Activated T-helper 1 cell treated with anti-CD3 and anti-CD28 coated beads, Interleukin-12 subunit alpha, Interleukin-12 subunit beta, Interleukin-2, Interleukin-4 antibody, amounts not matched to agents 30 ng/mL and 10 ng/mL and 1 ng/mL, durations not matched to agents 14 hours and 24 hours and 36 hours (primary cell): Measurements from ENCODE around the gene MED13. TPM values are rescaled to one million over a fixed set of nuclear protein-coding genes. Genes with fewer than 3 reads are reported as not detected.
"Not testable (repeated sequence)": the region's sequence is repeated elsewhere in the genome, so short reads cannot be mapped to it uniquely, and the experiment has no call there.

Source experiments
- DNase-seq: peaks from one replicate; pipeline ENCODE4 v3.0.0; 2021; ENCODE audit warnings: low spot score
- H3K27ac Mint-ChIP-seq: one replicate; pipeline ENCODE4 v1.8.0; 2021; ENCODE audit warnings: mild to moderate bottlenecking, mixed read lengths
- H3K27me3 Mint-ChIP-seq: one replicate; pipeline ENCODE4 v1.8.0; 2022; ENCODE audit warnings: mild to moderate bottlenecking, moderate library complexity, mixed read lengths; ENCODE audit not compliant: insufficient read depth
- H3K36me3 Mint-ChIP-seq: one replicate; pipeline ENCODE4 v1.8.0; 2021; ENCODE audit warnings: low read depth, mixed read lengths
- H3K4me1 Mint-ChIP-seq: one replicate; pipeline ENCODE4 v1.8.0; 2021; ENCODE audit warnings: low read depth, mixed read lengths
- H3K4me3 Mint-ChIP-seq: one replicate; pipeline ENCODE4 v1.8.0; 2021; ENCODE audit warnings: mild to moderate bottlenecking, moderate library complexity, mixed read lengths
- H3K9me3 Mint-ChIP-seq: one replicate; pipeline ENCODE4 v1.8.0; 2021; ENCODE audit warnings: mixed read lengths
- intact Hi-C: fragments of 100-400 bp; cut with micrococcal nuclease; formaldehyde crosslinking; loops from one replicate; pipeline ENCODE4 v1.15.1; 2024
- total RNA-seq: library from RNA; stranded (reverse); gene quantifications from 2 replicates; pipeline ENCODE4 v1.2.3, GENCODE V29; 2022

MED13 gene
- total RNA-seq, 1 donor from 2014 or later: 69.2 TPM

DNA sequence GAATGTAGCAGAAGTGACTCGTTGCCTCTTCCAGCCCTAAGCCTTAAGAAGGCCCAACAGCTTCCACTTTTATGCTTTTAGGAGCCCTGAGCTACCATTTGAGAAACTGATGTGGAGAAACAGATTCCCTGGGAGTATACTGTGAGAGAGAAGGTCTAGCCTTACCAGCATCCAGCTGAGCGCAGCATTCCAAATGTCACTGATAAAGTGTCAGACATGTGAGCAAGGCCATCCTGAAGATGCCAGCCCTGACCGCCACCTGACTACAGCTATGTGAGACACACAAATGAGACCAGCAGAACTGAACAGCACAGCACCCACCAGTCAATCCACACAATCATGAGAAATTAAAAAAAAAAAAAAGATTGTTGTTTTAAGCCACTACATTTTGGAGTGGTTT, 18.6 kb upstream of the MED13 start:
- intact Hi-C loops: no loop called here
- Mint-ChIP-seq H3K27ac (no peak overlapping the region), H3K27me3 (peaks cover 3% of the 10 kb centered on the region), H3K9me3 (no peaks in the 10 kb centered on the region), H3K4me3 (no peak overlapping the region), H3K4me1 (peaks cover 12% of the 10 kb centered on the region), H3K36me3 (no peaks in the 10 kb centered on the region)
- DNase-seq: no peak

DNA sequence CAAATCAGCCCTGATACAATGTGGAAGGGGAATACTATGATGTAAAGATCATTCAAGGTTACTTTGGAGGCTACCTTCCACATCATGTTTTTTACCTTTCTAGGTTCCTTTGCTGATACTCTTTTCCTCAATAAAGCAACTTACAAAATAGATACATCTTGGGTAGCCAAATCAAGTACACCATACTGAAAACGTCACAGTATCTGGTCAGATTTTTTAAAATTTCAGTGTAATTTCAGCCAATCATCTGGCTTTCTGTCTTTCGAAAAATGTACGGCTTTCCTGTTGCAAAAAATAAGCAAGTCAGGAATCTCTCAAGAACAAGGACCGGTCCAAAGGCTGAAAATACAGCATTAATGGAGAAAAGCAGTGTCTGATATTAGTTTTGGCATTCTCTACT, 15.6 kb upstream of the MED13 start:
- H3K27ac Mint-ChIP-seq: no peak overlapping the region

DNA sequence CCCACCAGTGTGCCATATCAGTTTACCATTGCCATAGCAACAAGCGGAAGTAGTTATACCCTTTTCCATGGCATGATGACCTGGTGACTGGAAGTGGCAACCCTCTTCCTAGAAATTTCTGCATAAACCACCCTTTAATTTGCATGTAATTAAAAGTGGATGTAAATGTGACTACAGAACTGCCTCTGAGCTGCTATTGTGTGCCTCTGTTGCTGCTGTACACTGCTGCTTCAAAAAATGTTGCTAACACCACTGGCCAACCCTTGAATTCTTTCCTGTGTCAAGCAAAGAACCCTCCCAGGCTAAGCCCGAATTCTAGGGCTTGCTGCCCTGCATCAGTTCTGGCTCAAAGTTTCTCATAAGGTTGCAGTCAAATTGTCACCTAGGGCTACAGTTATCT, 12.9 kb upstream of the MED13 start:
- no peak overlapping the region for H3K4me3 Mint-ChIP-seq
- no peak for DNase-seq
- no peaks in the 10 kb centered on the region for H3K36me3 Mint-ChIP-seq
- intact Hi-C loops: no loop called here
- H3K4me1 Mint-ChIP-seq: no peaks in the 10 kb centered on the region
- H3K9me3 Mint-ChIP-seq: no peaks in the 10 kb centered on the region
- peaks cover 19% of the 10 kb centered on the region for H3K27me3 Mint-ChIP-seq
- no peak overlapping the region for H3K27ac Mint-ChIP-seq

More for the DNA sequence above, 15.6 kb upstream of the MED13 start:
- peaks cover 19% of the 10 kb centered on the region for H3K27me3 Mint-ChIP-seq
- no peaks in the 10 kb centered on the region for H3K36me3 Mint-ChIP-seq
- H3K4me1 Mint-ChIP-seq: peaks cover 7% of the 10 kb centered on the region
- DNase-seq: no peak
- intact Hi-C loops: no loop called here
- no peak overlapping the region for H3K4me3 Mint-ChIP-seq
- H3K9me3 Mint-ChIP-seq: no peaks in the 10 kb centered on the region

DNA sequence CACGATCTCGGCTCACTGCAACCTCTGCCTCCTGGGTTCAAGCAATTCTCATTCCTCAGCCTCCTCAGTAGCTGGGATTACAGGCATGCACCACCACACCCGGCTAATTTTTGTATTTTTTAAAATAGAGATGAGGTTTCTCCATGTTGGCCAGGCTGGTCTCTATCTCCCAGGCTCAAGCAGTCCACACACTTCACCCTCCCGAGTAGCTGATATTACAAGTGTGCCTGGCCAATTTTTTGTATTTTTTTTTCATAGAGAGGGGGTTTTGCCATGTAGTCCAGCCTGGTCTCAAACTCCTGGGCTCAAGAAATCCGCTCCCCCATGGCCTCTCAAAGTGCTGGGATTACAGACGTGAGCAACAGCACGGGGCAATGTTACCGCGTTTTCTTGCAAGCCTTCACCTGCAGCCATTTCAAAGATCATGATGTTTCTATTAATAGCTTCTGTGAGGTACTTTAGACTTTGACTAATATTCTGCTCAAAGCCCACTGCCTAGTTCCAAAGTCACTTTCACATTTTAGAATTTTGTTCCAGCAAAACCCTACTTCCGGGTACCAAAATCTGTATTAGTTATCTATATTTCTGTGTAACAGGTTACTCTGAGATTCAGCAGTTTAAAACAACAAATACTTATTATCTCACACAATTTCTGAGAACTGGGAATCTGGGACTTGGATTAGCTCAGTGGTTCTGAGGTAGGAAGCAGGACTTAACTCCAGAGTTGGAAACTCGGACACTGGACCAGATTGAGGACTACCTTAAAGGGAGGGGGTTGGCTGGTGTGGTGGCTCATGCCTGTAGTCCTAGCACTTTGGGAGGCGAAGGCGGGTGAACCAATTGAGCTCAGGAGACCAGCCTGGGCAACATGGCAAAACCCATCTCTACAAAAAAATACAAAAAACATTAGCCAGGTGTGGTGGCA, 12.0 kb upstream of the MED13 start:
- Mint-ChIP-seq H3K27ac (no peak overlapping the region), H3K4me1 (no peaks in the 10 kb centered on the region), H3K27me3 (peaks cover 19% of the 10 kb centered on the region), H3K9me3 (no peaks in the 10 kb centered on the region), H3K4me3 (no peak overlapping the region), H3K36me3 (no peaks in the 10 kb centered on the region)
- intact Hi-C loops: no loop called here
- no peak for DNase-seq

DNA sequence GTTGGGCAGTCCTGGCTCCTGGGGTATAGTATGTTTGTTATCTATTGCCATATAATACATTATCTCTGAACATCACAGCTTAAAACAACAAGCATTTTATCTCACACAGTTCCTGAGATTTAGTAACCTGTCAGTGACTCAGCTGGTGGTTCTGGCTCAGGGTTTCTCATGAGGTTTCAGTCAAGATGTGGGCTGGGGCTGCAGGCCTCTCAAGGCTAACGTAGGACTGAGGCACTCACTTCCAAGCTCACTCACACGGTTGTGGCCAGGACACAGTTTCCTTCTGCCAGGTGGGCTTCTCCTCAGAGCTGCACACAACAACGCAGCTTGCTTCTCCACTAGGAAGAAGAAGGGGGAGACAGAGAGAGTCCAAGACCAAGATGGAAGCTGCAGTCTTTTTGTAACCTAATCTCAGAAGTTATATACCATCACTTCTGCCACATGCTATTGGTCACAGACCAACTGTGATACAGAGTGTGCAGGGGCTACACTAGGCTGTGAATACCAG, 10.3 kb upstream of the MED13 start:
- H3K4me3 Mint-ChIP-seq: no peak overlapping the region
- H3K4me1 Mint-ChIP-seq: no peaks in the 10 kb centered on the region
- peaks cover 19% of the 10 kb centered on the region for H3K27me3 Mint-ChIP-seq
- DNase-seq: no peak
- H3K27ac Mint-ChIP-seq: no peak overlapping the region
- no peaks in the 10 kb centered on the region for H3K9me3 Mint-ChIP-seq
- no peaks in the 10 kb centered on the region for H3K36me3 Mint-ChIP-seq
- intact Hi-C loops: no loop called here

DNA sequence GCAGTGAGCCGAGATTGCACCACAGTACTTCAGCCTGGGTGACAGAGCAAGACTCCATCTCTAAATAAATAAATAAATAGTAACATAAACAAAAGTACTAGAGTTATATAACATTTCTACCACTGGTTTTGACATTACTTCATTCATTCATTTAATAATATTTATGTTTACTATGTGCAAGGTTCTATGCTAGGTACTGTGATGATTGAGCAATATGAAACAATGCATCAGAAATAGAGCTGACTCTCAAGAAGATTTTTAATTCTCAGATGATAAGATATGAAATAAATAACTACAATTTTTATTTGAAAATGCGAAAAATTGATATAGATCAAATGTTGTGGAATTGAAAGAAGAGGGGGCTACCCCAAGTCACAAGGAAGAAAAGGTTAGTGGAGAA, 8.9 kb upstream of the MED13 start:
- Mint-ChIP-seq H3K4me1 (no peaks in the 10 kb centered on the region), H3K27me3 (peaks cover 19% of the 10 kb centered on the region), H3K36me3 (no peaks in the 10 kb centered on the region), H3K9me3 (no peaks in the 10 kb centered on the region), H3K27ac (no peak overlapping the region), H3K4me3 (no peak overlapping the region)
- DNase-seq: no peak
- intact Hi-C loops: no loop called here

DNA sequence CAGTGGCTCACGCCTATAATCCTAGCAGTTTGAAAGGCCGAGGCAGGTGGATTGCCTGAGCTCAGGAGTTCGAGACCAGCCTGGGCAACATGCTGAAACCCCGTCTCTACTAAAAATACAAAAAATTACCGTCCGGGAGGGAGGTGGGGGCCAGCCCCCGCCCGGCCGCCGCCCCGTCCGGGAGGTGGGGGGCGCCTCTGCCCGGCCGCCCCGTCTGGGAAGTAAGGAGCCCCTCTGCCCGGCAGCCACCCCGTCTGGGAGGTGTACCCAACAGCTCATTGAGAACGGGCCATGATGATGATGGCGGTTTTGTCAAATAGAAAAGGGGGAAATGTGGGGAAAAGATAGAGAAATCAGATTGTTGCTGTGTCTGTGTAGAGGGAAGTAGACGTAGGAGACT, 7.8 kb upstream of the MED13 start:
- H3K4me1 Mint-ChIP-seq, intact Hi-C loops, H3K4me3 Mint-ChIP-seq, H3K27ac Mint-ChIP-seq, H3K36me3 Mint-ChIP-seq, DNase-seq, H3K9me3 Mint-ChIP-seq: not testable (repeated sequence)
- peaks cover 12% of the 10 kb centered on the region for H3K27me3 Mint-ChIP-seq

DNA sequence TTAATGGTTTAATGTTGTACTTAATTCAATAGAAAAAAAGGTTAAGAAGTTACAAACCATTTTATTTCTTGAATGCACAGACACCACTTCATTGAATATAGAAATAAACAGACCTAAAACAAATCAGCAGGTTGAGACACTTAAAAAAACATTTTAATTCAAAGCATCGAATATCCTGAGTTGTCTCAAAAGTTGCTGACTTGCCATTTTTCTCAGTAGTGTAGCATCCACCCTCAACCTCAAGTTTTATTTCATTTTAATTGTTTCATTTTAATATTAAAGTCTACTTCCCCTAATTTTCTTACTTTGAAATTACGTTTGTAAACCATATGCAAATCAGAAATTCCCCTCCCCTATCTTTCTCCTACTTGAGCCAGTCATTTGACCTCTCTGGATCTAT, 5.8 kb upstream of the MED13 start:
- no peaks in the 10 kb centered on the region for H3K27me3 Mint-ChIP-seq
- no peak overlapping the region for H3K4me3 Mint-ChIP-seq
- peaks cover 7% of the 10 kb centered on the region for H3K4me1 Mint-ChIP-seq
- H3K9me3 Mint-ChIP-seq: no peaks in the 10 kb centered on the region
- no peaks in the 10 kb centered on the region for H3K36me3 Mint-ChIP-seq
- no peak for DNase-seq
- intact Hi-C loops: no loop called here
- no peak overlapping the region for H3K27ac Mint-ChIP-seq

DNA sequence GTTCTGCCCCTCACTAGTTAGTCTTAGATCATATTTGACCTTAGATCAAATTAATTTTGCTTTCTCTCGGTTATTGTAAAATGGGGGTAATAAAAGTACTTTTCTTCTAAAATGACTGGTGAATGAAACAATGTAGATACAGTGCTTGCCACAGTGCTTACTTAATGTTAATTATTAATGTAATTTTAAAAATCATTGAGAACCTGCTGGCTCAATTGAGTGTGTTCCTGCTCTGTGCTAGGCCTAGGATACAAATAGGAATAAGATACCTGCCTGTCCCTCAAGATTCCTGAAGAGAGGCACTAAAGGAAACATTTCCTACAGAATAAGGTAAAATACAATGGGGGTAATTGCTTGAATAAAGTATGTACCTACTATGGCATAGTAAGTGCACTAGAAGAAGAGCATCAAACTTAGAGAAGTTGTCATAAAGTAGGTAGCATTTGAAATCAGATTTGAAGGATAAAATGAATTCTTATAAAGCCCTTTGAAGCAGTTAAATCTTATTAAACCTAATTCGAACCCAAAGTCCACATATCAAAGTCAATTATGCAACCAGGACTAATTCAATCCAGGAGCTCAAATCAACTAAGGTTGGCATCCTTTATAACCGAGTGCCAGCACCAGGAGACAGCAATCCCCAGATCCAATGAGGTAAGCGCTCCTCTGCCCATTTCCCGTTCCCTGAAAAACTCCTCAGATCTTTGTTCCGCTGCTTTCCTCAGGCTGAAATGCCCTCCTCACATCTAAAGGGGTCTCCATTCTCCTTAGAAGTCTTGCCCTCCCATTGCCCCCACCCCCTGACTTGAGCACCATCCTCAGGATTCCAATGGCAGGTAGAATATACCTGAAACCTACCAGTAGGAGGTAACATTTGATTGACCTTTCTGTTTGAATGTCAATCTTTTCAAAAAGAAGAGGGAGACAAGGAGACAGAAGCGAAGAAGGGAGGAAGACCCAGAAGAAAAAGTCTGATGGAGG, 2.4 kb upstream of the MED13 start:
- intact Hi-C loops: loop anchor here (5.0 to 10.0 kb wide), 4 partner anchors 90 to 1677 kb away; partner anchors contain the start of genes BCAS3, METTL2A and STRADA
- no peak for DNase-seq
- Mint-ChIP-seq H3K4me1 (peaks cover 27% of the 10 kb centered on the region), H3K9me3 (no peaks in the 10 kb centered on the region), H3K4me3 (no peak overlapping the region), H3K27ac (no peak overlapping the region), H3K36me3 (peaks cover 11% of the 10 kb centered on the region), H3K27me3 (no peaks in the 10 kb centered on the region)

DNA sequence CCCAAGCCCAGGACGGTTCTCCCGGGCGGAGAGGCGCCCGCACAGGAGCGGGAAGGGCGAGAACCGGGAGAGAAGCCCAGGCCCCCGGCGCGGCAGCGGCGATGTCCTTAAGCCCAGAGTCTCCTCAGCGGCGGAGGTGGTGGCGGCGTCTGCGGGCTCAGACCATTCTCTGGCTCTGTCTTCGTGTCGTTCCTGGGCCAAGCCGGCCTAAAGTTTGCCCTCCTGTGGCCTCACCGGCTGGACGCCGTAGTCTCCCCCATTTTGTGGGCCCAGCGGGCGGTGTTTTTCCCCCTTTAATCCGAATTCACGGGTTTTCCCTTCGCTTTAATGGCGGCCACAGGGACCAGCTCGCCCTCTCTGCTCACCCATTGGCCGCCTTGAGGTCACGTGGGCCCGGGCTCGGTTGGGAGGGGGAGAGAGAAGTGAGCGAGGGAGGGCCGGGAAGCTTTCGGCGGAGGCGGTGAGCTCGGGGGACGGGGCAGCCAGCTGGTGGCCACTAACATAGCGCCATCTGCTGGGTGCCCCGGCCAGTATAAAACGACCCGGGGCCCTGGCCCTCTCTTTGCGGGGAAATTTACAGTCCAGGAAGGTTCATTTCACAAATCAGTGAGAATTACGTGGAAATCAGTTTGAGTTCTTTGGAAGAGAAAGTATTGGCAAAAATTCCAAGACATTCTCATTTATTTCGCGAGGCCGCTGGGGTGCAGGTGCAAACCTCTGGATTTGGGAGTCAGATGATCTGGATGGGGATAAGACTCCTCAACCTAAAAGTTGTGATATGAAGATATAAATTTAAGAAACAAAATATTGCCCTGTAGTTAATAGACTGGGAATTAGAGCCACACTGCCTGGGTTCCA, 762 bp upstream of the MED13 start:
- Mint-ChIP-seq H3K36me3 (peaks cover 18% of the 10 kb centered on the region), H3K4me1 (peaks cover 36% of the 10 kb centered on the region), H3K4me3 (peak overlapping the region; percentile 94), H3K9me3 (no peaks in the 10 kb centered on the region), H3K27me3 (no peaks in the 10 kb centered on the region), H3K27ac (peak overlapping the region; percentile 98)
- intact Hi-C loops: loop anchor here (1.0 to 10.0 kb wide), 8 partner anchors 43 to 1679 kb away; partner anchors contain the start of genes BCAS3, BRIP1, METTL2A and STRADA
- DNase-seq: peak; percentile 97

DNA sequence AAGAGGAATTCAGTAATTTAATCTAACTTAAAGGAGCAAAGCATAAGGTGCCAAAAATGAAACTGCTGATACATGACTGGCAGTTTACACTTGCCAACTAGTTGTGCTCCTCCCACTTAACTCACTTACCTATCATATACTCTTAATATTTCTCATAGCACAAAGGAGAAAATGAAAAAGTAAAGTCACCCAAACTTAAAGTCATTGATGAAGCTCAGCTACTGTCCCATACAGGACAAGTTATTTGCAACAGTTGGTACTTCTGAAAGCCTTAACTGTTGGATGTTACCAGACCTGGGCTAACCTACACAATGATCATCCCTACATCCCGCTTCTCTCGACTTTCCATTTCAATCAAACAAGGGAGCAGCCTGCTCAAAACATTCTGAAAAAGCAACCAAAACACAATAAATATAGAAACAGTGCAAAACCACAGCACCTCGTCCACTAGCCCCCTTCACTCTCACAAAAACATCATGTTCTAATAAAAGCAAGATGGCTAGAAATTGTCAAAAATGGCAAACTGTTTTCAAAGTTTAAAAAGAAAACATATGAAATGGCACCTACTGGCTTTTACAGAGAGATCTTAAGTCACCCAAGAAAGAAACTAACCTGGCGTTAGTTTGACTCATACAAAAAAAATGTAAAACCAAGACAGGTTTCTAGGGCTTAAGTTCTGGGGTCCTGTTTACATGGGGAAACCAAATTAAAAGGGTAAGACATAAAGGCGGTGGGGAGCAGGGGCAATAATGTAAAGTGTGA, 868 bp downstream of the MED13 start:
- no peak for DNase-seq
- Mint-ChIP-seq H3K27ac (peak overlapping the region; percentile 97), H3K36me3 (peaks cover 24% of the 10 kb centered on the region), H3K4me1 (peaks cover 41% of the 10 kb centered on the region), H3K27me3 (no peaks in the 10 kb centered on the region), H3K4me3 (peak overlapping the region; percentile 99), H3K9me3 (no peaks in the 10 kb centered on the region)
- intact Hi-C loops: loop anchor here (1.0 to 10.0 kb wide), 5 partner anchors 55 to 1681 kb away; partner anchors contain the start of genes BCAS3, METTL2A and STRADA
